Left ventricle myocardium inferior (tissue), 1 donor: Measurements from ENCODE around the gene SLC35G2. TPM values are rescaled to one million over a fixed set of nuclear protein-coding genes. Genes with fewer than 3 reads are reported as not detected.
"Not testable (repeated sequence)": the region's sequence is repeated elsewhere in the genome, so short reads cannot be mapped to it uniquely, and the experiment has no call there.

ENCODE experiments used
- DNase-seq: peaks from one replicate; pipeline ENCODE4 v3.0.0-alpha.2; 2020
- H3K27ac ChIP-seq: fragments of 200-600 bp; replicated peaks from 2 replicates; pipeline ENCODE4 v1.8.0; 2021
- H3K27me3 ChIP-seq: fragments of 200-600 bp; 2 replicates; pipeline ENCODE4 v1.8.0; 2021; ENCODE audit warnings: low read depth
- H3K36me3 ChIP-seq: fragments of 200-600 bp; 2 replicates; pipeline ENCODE4 v1.8.0; 2021
- H3K4me1 ChIP-seq: fragments of 200-600 bp; 2 replicates; pipeline ENCODE4 v1.8.0; 2021
- H3K4me3 ChIP-seq: fragments of 200-600 bp; 2 replicates; pipeline ENCODE4 v1.8.0; 2021; ENCODE audit warnings: mild to moderate bottlenecking, moderate library complexity
- H3K9me3 ChIP-seq: fragments of 200-600 bp; replicated peaks from 2 replicates; pipeline ENCODE4 v1.8.0; 2021
- intact Hi-C: fragments of 100-400 bp; cut with micrococcal nuclease; formaldehyde crosslinking; loops from one replicate; pipeline ENCODE4 v1.11.0; 2022
- total RNA-seq: library from RNA; stranded (reverse); fragmentation: NEBNext Ultra II Directional; extraction: Animal tissue kit (Norgen Biotek cat#: 25700); gene quantifications from one replicate; pipeline ENCODE4 v1.2.1, GENCODE V29; 2021
- TF ChIP-seq, protein P1 (sequence below): fragments of 200-600 bp; IDR thresholded peaks from 2 replicates; pipeline ENCODE4 v1.8.0; 2021; ENCODE audit warnings: antibody characterized with exemption, mild to moderate bottlenecking, borderline replicate concordance
- donor health status: DM: no; HTN: yes; CAD: no; lungs with severe emphysema.

The SLC35G2 gene
- total RNA-seq, 1 donor from 2014 or later, result 2.6 TPM

DNA sequence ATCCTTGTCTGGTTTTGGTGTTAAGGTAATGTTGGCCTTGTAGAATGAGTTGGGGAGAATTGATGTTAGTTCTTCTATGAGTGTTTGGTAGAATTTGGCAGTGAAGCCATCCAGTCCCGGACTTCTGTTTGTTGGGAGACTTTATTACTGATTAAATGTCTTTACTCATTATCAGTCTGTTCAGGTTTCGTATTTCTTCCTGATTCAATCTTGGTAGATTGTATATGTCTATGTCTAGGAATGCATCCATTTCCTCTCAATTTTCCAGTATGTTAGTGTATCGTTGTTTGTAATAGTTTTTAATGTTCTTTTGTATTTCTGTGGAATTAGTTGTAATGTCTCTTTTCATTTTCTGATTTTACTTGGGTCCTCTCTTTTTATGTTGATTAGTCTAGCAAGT lies 82.5 kb downstream of the SLC35G2 start:
- TF ChIP-seq, protein P1, sequence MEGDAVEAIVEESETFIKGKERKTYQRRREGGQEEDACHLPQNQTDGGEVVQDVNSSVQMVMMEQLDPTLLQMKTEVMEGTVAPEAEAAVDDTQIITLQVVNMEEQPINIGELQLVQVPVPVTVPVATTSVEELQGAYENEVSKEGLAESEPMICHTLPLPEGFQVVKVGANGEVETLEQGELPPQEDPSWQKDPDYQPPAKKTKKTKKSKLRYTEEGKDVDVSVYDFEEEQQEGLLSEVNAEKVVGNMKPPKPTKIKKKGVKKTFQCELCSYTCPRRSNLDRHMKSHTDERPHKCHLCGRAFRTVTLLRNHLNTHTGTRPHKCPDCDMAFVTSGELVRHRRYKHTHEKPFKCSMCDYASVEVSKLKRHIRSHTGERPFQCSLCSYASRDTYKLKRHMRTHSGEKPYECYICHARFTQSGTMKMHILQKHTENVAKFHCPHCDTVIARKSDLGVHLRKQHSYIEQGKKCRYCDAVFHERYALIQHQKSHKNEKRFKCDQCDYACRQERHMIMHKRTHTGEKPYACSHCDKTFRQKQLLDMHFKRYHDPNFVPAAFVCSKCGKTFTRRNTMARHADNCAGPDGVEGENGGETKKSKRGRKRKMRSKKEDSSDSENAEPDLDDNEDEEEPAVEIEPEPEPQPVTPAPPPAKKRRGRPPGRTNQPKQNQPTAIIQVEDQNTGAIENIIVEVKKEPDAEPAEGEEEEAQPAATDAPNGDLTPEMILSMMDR, result no peak
- Histone ChIP-seq H3K4me1 (peaks cover 52% of the 10 kb centered on the region), H3K27me3 (no peaks in the 10 kb centered on the region), H3K36me3 (peaks cover 7% of the 10 kb centered on the region), H3K4me3 (no peak overlapping the region), H3K27ac (no peak overlapping the region), H3K9me3 (peaks cover 34% of the 10 kb centered on the region)
- intact Hi-C loops, result no loop called here
- no peak for DNase-seq

DNA sequence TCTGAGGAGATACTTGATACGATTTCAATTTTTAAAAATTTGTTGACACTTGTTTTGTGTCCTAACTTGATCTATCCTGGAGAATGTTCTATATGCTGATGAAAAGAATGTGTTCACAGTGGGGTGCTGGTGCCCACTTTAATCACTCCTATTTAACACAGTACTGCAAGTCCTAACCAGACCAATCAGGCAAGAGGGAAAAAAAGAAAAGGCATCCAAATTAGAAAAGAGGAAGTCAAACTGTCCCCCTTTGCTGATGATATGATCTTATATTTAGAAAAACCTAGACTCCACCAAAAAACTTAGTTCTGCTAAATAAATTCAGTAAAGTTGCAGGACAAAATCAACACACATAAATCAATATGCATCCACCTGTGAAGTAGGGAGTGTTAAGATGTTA lies 83.6 kb downstream of the SLC35G2 start:
- H3K36me3 ChIP-seq, H3K27me3 ChIP-seq, H3K27ac ChIP-seq, intact Hi-C loops, H3K4me3 ChIP-seq, DNase-seq: not testable (repeated sequence)
- H3K9me3 ChIP-seq, result peaks cover 34% of the 10 kb centered on the region
- peaks cover 61% of the 10 kb centered on the region for H3K4me1 ChIP-seq

DNA sequence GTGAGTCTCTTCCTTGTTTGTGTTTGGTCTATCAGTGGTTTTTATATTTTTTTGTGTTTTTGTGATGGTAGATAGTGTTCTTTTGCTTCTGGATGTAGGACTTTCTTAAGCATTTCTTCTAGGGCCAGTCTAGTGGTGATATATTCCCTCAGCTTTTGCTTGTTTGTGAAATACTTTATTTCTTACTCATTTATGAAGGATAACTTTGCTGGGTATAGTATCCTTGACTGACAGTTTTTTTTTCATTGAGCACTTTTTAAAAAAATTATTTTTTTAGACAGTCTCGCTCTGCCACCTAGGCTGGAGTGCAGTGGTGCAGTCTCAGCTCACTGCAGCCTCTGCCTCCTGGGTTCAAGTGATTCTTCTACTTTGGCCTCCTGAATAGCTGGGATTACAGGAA lies 85.0 kb downstream of the SLC35G2 start:
- peaks cover 55% of the 10 kb centered on the region for H3K4me1 ChIP-seq
- H3K9me3 ChIP-seq, result peaks cover 34% of the 10 kb centered on the region
- H3K27me3 ChIP-seq, result no peaks in the 10 kb centered on the region
- H3K36me3 ChIP-seq, result peaks cover 3% of the 10 kb centered on the region
- intact Hi-C loops, result no loop called here
- H3K4me3 ChIP-seq, result no peak overlapping the region
- TF ChIP-seq, protein P1, result no peak
- H3K27ac ChIP-seq, result no peak overlapping the region
- no peak for DNase-seq

DNA sequence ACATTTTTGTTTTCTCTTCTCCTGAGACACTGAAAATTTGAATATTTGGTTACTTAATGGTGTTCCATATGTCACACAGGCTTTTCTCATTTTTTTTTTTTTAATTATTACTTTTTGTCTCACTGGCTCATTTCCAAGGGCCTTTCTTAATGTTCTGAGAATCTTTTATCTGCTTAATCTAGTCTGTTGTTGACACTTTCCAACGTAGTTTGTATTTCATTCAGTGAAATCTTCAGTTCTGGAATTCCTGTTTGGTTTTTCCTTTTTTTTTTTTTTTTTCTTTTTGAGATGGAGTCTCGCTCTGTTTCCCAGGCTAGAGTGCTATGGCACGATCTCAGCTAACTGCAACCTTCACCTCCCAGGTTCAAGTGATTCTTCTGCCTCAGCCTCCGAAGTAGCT lies 85.8 kb downstream of the SLC35G2 start:
- DNase-seq, result no peak
- Histone ChIP-seq H3K36me3 (peaks cover 3% of the 10 kb centered on the region), H3K27me3 (no peaks in the 10 kb centered on the region), H3K9me3 (peaks cover 33% of the 10 kb centered on the region), H3K4me1 (peaks cover 55% of the 10 kb centered on the region), H3K4me3 (no peak overlapping the region), H3K27ac (no peak overlapping the region)
- TF ChIP-seq, protein P1, result no peak
- intact Hi-C loops, result no loop called here

Other genes starting within 250 kb of the SLC35G2 start
- gene STAG1, start 66.7 kb upstream of the SLC35G2 start, total RNA-seq, result 18.4 TPM
- gene NCK1, start 43.1 kb downstream of the SLC35G2 start, total RNA-seq, result 23.6 TPM
- gene IL20RB, start 138.9 kb downstream of the SLC35G2 start, total RNA-seq, result 0.44 TPM